ENCODE measurements around the gene ZNF728. TPM values are rescaled to one million over a fixed set of nuclear protein-coding genes. Genes with fewer than 3 reads are reported as not detected.
"Not testable (repeated sequence)": the region's sequence is repeated elsewhere in the genome, so short reads cannot be mapped to it uniquely, and the experiment has no call there.

The ZNF728 gene
- total and polyA plus RNA-seq, 4 donors: 0.05 to 0.25 TPM; not detected in 2

- Histone ChIP-seq H3K9ac (ENCODE audit: low read depth in 1 of 2, low read length in 2 of 2) (no peak overlapping the region), H3K27me3 (ENCODE audit: control insufficient read depth in 4 of 4, insufficient read depth in 4 of 4, low read length in 3 of 4) (no peaks in the 10 kb centered on the region), H3K4me1 (ENCODE audit: control insufficient read depth in 4 of 4, insufficient read depth in 4 of 4, low read length in 3 of 4) (no peaks in the 10 kb centered on the region), H3K4me3 (ENCODE audit: low read depth in 1 of 3, low read length in 3 of 3) (no peak overlapping the region), H3K27ac (ENCODE audit: low read depth in 1 of 2, low read length in 2 of 2) (no peak overlapping the region), H3K9me3 (ENCODE audit: control insufficient read depth in 4 of 4, low read length in 3 of 4) (peaks cover 0 to 8% (median 6%) of the 10 kb centered on the region in 4 donors), H3K36me3 (ENCODE audit: control insufficient read depth in 4 of 4, insufficient read depth in 3 of 4, low read depth in 1 of 4, low read length in 3 of 4) (no peaks in the 10 kb centered on the region)
- DNase-seq (ENCODE audit: low spot score): no peak
- 83% methylated on average over 2 of the region's 2 CpGs for WGBS
- TF ChIP-seq SP1 (IDR thresholded peaks at IDR 0.05) (no peak), NR2F2 (IDR thresholded peaks at IDR 0.05) (no peak), ATF3 (IDR thresholded peaks at IDR 0.05) (no peak), REST (IDR thresholded peaks at IDR 0.05) (no peak), MAX (IDR thresholded peaks at IDR 0.05) (no peak), FOXA1 (IDR thresholded peaks at IDR 0.05) (no peak), TAF1 (conservative IDR thresholded peaks at IDR 0.05) (no peak), GABPA (IDR thresholded peaks at IDR 0.05 in 1 of 2, conservative IDR thresholded peaks at IDR 0.05 in 1 of 2) (no peak), ZBTB33 (IDR thresholded peaks at IDR 0.05) (no peak)
Observed at GRCh38 chr19:22935151-22935550, 67.8 kb downstream of the ZNF728 start.

GRCh38 chr19:22927576-22927975 is 75.4 kb downstream of the ZNF728 start:
- H3K4me3 ChIP-seq (ENCODE audit: low read depth in 1 of 3, low read length in 3 of 3); H3K36me3 ChIP-seq (ENCODE audit: control insufficient read depth in 4 of 4, insufficient read depth in 3 of 4, low read depth in 1 of 4, low read length in 3 of 4); H3K9ac ChIP-seq (ENCODE audit: low read depth in 1 of 2, low read length in 2 of 2); DNase-seq (ENCODE audit: low spot score); H3K27ac ChIP-seq (ENCODE audit: low read depth in 1 of 2, low read length in 2 of 2); H3K27me3 ChIP-seq (ENCODE audit: control insufficient read depth in 4 of 4, insufficient read depth in 4 of 4, low read length in 3 of 4); H3K4me1 ChIP-seq (ENCODE audit: control insufficient read depth in 4 of 4, insufficient read depth in 4 of 4, low read length in 3 of 4): not testable (repeated sequence)
- peaks cover 2 to 17% (median 5%) of the 10 kb centered on the region in 4 donors for H3K9me3 ChIP-seq (ENCODE audit: control insufficient read depth in 4 of 4, low read length in 3 of 4)
- 91% methylated on average over 20 of the region's 34 CpGs for WGBS

- not testable (repeated sequence) for H3K36me3 ChIP-seq (ENCODE audit: control insufficient read depth in 4 of 4, insufficient read depth in 3 of 4, low read depth in 1 of 4, low read length in 3 of 4); H3K4me3 ChIP-seq (ENCODE audit: low read depth in 1 of 3, low read length in 3 of 3); H3K9ac ChIP-seq (ENCODE audit: low read depth in 1 of 2, low read length in 2 of 2); DNase-seq (ENCODE audit: low spot score); H3K27me3 ChIP-seq (ENCODE audit: control insufficient read depth in 4 of 4, insufficient read depth in 4 of 4, low read length in 3 of 4); H3K27ac ChIP-seq (ENCODE audit: low read depth in 1 of 2, low read length in 2 of 2); H3K4me1 ChIP-seq (ENCODE audit: control insufficient read depth in 4 of 4, insufficient read depth in 4 of 4, low read length in 3 of 4)
- 95% methylated on average over 41 of the region's 41 CpGs for WGBS
- peaks cover 2 to 15% (median 6%) of the 10 kb centered on the region in 4 donors for H3K9me3 ChIP-seq (ENCODE audit: control insufficient read depth in 4 of 4, low read length in 3 of 4)
Observed at GRCh38 chr19:22925181-22925580, 77.8 kb downstream of the ZNF728 start.

Small RNA genes lying within 50 kb of the gene (small RNA-seq; reads per million reads assigned to genes)
- gene AC022145.2: not detected

Other genes starting within 250 kb of the ZNF728 start
- gene ZNF99, start 219.0 kb downstream of the ZNF728 start, total RNA-seq: under 1 TPM in 1 of 2 donors, not detected in 1; 0.09 TPM
- under 1 TPM in 1 of 2 donors, not detected in 1; 0.01 TPM for gene ZNF99, start 219.0 kb downstream of the ZNF728 start, polyA plus RNA-seq
- gene ZNF723, start 170.9 kb downstream of the ZNF728 start, total RNA-seq: under 1 TPM; 0.05 to 0.08 TPM
- gene ZNF723, start 170.9 kb downstream of the ZNF728 start, polyA plus RNA-seq: not detected
- 1 to 10 TPM in 1 of 2 donors, under 1 TPM in 1; 0.08 to 3.2 TPM for gene ZNF730, start 113.8 kb upstream of the ZNF728 start, total RNA-seq
- gene ZNF730, start 113.8 kb upstream of the ZNF728 start, polyA plus RNA-seq: not detected
- gene ZNF724, start 247.2 kb upstream of the ZNF728 start, total RNA-seq: 1 to 10 TPM in 1 of 2 donors, under 1 TPM in 1; 0.84 to 8.8 TPM
- under 1 TPM in 1 of 2 donors, not detected in 1; 0.13 TPM for gene ZNF724, start 247.2 kb upstream of the ZNF728 start, polyA plus RNA-seq